HEK293 (cell line): ENCODE data around the gene MIGA1.

Experiments
- CTCF ChIP-seq: fragments of 450-650 bp; formaldehyde crosslinking; IDR thresholded peaks from 2 replicates; pipeline ENCODE4 v1.5.1; 2016; ENCODE audit warnings: missing biosample characterization, missing genetic modification characterization
- HOXA7 ChIP-seq: sonication (generic); formaldehyde crosslinking; IDR thresholded peaks from 2 replicates; pipeline ENCODE4 v1.8.1; 2022; ENCODE audit warnings: missing genetic modification reagents, borderline replicate concordance
- KLF10 ChIP-seq: fragments of 450-650 bp; IDR thresholded peaks from 2 replicates; pipeline ENCODE4 v1.5.1; 2018; ENCODE audit warnings: missing biosample characterization, mild to moderate bottlenecking, missing genetic modification characterization
- OSR2 ChIP-seq: fragments of 450-650 bp; formaldehyde crosslinking; IDR thresholded peaks from 2 replicates; pipeline ENCODE4 v1.5.1; 2016; ENCODE audit warnings: missing biosample characterization, missing genetic modification characterization
- PRDM1 ChIP-seq: fragments of 450-650 bp; formaldehyde crosslinking; IDR thresholded peaks from 2 replicates; pipeline ENCODE4; 2016; ENCODE audit warnings: missing biosample characterization, missing genetic modification characterization
- SP7 ChIP-seq: fragments of 450-650 bp; formaldehyde crosslinking; IDR thresholded peaks from 2 replicates; pipeline ENCODE4 v1.5.1; 2016; ENCODE audit warnings: missing biosample characterization, missing genetic modification characterization
- YY1 ChIP-seq: fragments of 450-650 bp; formaldehyde crosslinking; IDR thresholded peaks from 2 replicates; pipeline ENCODE4 v1.5.1; 2018; ENCODE audit warnings: missing biosample characterization, missing genetic modification characterization
- YY2 ChIP-seq: fragments of 450-650 bp; formaldehyde crosslinking; IDR thresholded peaks from 2 replicates; pipeline ENCODE4 v1.5.1; 2016; ENCODE audit warnings: missing biosample characterization, missing genetic modification characterization
- ZBTB17 ChIP-seq: fragments of 450-650 bp; formaldehyde crosslinking; IDR thresholded peaks from 2 replicates; pipeline ENCODE4 v1.5.1; 2016; ENCODE audit warnings: missing biosample characterization, missing genetic modification characterization
- ZBTB21 ChIP-seq: fragments of 450-650 bp; formaldehyde crosslinking; IDR thresholded peaks from 2 replicates; pipeline ENCODE4 v1.5.1; 2017; ENCODE audit warnings: missing biosample characterization, missing genetic modification characterization
- ZBTB6 ChIP-seq: fragments of 450-650 bp; formaldehyde crosslinking; IDR thresholded peaks from 2 replicates; pipeline ENCODE4 v1.5.1; 2017; ENCODE audit warnings: missing biosample characterization, missing genetic modification characterization
- ZFHX2 ChIP-seq: fragments of 450-650 bp; formaldehyde crosslinking; conservative IDR thresholded peaks from 2 replicates; pipeline ENCODE4 v1.5.1; 2016; ENCODE audit warnings: missing biosample characterization, missing genetic modification characterization
- ZNF133 ChIP-seq: fragments of 450-650 bp; formaldehyde crosslinking; IDR thresholded peaks from 2 replicates; pipeline ENCODE4 v1.5.1; 2016; ENCODE audit warnings: missing biosample characterization, missing genetic modification characterization
- ZNF138 ChIP-seq: fragments of 450-650 bp; formaldehyde crosslinking; IDR thresholded peaks from 2 replicates; pipeline ENCODE4 v1.5.1; 2016; ENCODE audit warnings: missing biosample characterization, missing genetic modification characterization, borderline replicate concordance
- ZNF174 ChIP-seq: fragments of 450-650 bp; formaldehyde crosslinking; IDR thresholded peaks from 2 replicates; pipeline ENCODE4 v1.5.0; 2017; ENCODE audit warnings: missing biosample characterization, mild to moderate bottlenecking, missing genetic modification characterization
- ZNF211 ChIP-seq: fragments of 450-650 bp; formaldehyde crosslinking; IDR thresholded peaks from 2 replicates; pipeline ENCODE4 v1.5.1; 2016; ENCODE audit warnings: low read depth, missing biosample characterization, missing genetic modification characterization
- ZNF239 ChIP-seq: fragments of 450-650 bp; formaldehyde crosslinking; IDR thresholded peaks from 2 replicates; pipeline ENCODE4 v1.5.1; 2016; ENCODE audit warnings: missing biosample characterization, missing genetic modification characterization
- ZNF24 ChIP-seq: fragments of 450-650 bp; formaldehyde crosslinking; IDR thresholded peaks from 2 replicates; pipeline ENCODE4 v1.5.1; 2016; ENCODE audit warnings: missing biosample characterization, missing genetic modification characterization
- ZNF302 ChIP-seq: fragments of 450-650 bp; formaldehyde crosslinking; IDR thresholded peaks from 2 replicates; pipeline ENCODE4 v1.5.1; 2016; ENCODE audit warnings: missing biosample characterization, missing genetic modification characterization, low read depth
- ZNF391 ChIP-seq: fragments of 450-650 bp; formaldehyde crosslinking; IDR thresholded peaks from 2 replicates; pipeline ENCODE4 v1.5.1; 2016; ENCODE audit warnings: low read depth, missing biosample characterization, missing genetic modification characterization, borderline replicate concordance
- ZNF404 ChIP-seq: fragments of 450-650 bp; formaldehyde crosslinking; IDR thresholded peaks from 2 replicates; pipeline ENCODE4 v1.5.1; 2017; ENCODE audit warnings: missing biosample characterization, missing genetic modification characterization
- ZNF549 ChIP-seq: fragments of 450-650 bp; IDR thresholded peaks from 2 replicates; pipeline ENCODE4 v1.5.1; 2018; ENCODE audit warnings: missing biosample characterization, missing genetic modification characterization, mild to moderate bottlenecking, inconsistent platforms, moderate library complexity
- ZNF561 ChIP-seq: fragments of 450-650 bp; IDR thresholded peaks from 2 replicates; pipeline ENCODE4 v1.5.1; 2018; ENCODE audit warnings: missing biosample characterization, missing genetic modification characterization, borderline replicate concordance
- ZNF580 ChIP-seq: fragments of 450-650 bp; formaldehyde crosslinking; IDR thresholded peaks from 2 replicates; pipeline ENCODE4 v1.5.1; 2016; ENCODE audit warnings: missing biosample characterization, missing genetic modification characterization
- ZNF600 ChIP-seq: fragments of 450-650 bp; formaldehyde crosslinking; IDR thresholded peaks from 2 replicates; pipeline ENCODE4 v1.5.1; 2016; ENCODE audit warnings: missing biosample characterization, missing genetic modification characterization
- ZNF670 ChIP-seq: fragments of 450-650 bp; formaldehyde crosslinking; IDR thresholded peaks from 2 replicates; pipeline ENCODE4 v1.5.1; 2016; ENCODE audit warnings: missing biosample characterization, missing genetic modification characterization, low read depth
- ZNF701 ChIP-seq: fragments of 450-650 bp; formaldehyde crosslinking; IDR thresholded peaks from 2 replicates; pipeline ENCODE4 v1.5.1; 2016; ENCODE audit warnings: missing biosample characterization, missing genetic modification characterization
- ZNF776 ChIP-seq: fragments of 450-650 bp; formaldehyde crosslinking; IDR thresholded peaks from 2 replicates; pipeline ENCODE4 v1.5.0; 2017; ENCODE audit warnings: missing biosample characterization, missing genetic modification characterization, borderline replicate concordance
- ZSCAN16 ChIP-seq: fragments of 450-650 bp; formaldehyde crosslinking; IDR thresholded peaks from 2 replicates; pipeline ENCODE4 v1.5.1; 2016; ENCODE audit warnings: missing biosample characterization, missing genetic modification characterization
- ZSCAN4 ChIP-seq: fragments of 450-650 bp; formaldehyde crosslinking; IDR thresholded peaks from 2 replicates; pipeline ENCODE4 v1.5.1; 2017; ENCODE audit warnings: missing biosample characterization, missing genetic modification characterization
- TF ChIP-seq, protein P1 (sequence below): fragments of 450-650 bp; formaldehyde crosslinking; IDR thresholded peaks from 2 replicates; pipeline ENCODE4 v1.5.1; 2016; ENCODE audit warnings: missing biosample characterization, missing genetic modification characterization
- TF ChIP-seq, protein P2 (sequence below): fragments of 450-650 bp; formaldehyde crosslinking; IDR thresholded peaks from 2 replicates; pipeline ENCODE4 v1.5.1; 2017; ENCODE audit warnings: missing biosample characterization, missing genetic modification characterization

The MIGA1 gene

GRCh38 chr1:77779529-77780281 is at the start of gene MIGA1 (continued):
- no peak for TF ChIP-seq ZNF211 (tag by site-specific recombination)
- TF ChIP-seq HOXA7 (CRISPR knock-in tag) = no peak
- no peak for TF ChIP-seq ZNF391 (tag by site-specific recombination)
- no peak for TF ChIP-seq ZNF138 (tag by site-specific recombination)
- peak; percentile 84 for TF ChIP-seq PRDM1 (tag by site-specific recombination)
- TF ChIP-seq ZBTB21 (tag by site-specific recombination) = 0 out of 2 replicates have a peak, but pooled peaks have one; percentile 39
- TF ChIP-seq ZNF239 (tag by site-specific recombination) = no peak
- TF ChIP-seq, protein P1, sequence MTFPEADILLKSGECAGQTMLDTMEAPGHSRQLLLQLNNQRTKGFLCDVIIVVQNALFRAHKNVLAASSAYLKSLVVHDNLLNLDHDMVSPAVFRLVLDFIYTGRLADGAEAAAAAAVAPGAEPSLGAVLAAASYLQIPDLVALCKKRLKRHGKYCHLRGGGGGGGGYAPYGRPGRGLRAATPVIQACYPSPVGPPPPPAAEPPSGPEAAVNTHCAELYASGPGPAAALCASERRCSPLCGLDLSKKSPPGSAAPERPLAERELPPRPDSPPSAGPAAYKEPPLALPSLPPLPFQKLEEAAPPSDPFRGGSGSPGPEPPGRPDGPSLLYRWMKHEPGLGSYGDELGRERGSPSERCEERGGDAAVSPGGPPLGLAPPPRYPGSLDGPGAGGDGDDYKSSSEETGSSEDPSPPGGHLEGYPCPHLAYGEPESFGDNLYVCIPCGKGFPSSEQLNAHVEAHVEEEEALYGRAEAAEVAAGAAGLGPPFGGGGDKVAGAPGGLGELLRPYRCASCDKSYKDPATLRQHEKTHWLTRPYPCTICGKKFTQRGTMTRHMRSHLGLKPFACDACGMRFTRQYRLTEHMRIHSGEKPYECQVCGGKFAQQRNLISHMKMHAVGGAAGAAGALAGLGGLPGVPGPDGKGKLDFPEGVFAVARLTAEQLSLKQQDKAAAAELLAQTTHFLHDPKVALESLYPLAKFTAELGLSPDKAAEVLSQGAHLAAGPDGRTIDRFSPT (tag by site-specific recombination) = peak; percentile 79
- no peak for TF ChIP-seq YY2 (tag by site-specific recombination)
- TF ChIP-seq ZFHX2 (tag by site-specific recombination) = peak; percentile 84
- peak; percentile 40; the same call in 1 of the 2 replicates for TF ChIP-seq ZNF600 (tag by site-specific recombination)
- TF ChIP-seq ZNF24 (tag by site-specific recombination) = no peak
- no peak for TF ChIP-seq ZNF133
- no peak for TF ChIP-seq ZNF776 (tag by site-specific recombination)
- no peak for TF ChIP-seq ZNF549 (tag by site-specific recombination)
- no peak for TF ChIP-seq OSR2 (tag by site-specific recombination)
- TF ChIP-seq, protein P2, sequence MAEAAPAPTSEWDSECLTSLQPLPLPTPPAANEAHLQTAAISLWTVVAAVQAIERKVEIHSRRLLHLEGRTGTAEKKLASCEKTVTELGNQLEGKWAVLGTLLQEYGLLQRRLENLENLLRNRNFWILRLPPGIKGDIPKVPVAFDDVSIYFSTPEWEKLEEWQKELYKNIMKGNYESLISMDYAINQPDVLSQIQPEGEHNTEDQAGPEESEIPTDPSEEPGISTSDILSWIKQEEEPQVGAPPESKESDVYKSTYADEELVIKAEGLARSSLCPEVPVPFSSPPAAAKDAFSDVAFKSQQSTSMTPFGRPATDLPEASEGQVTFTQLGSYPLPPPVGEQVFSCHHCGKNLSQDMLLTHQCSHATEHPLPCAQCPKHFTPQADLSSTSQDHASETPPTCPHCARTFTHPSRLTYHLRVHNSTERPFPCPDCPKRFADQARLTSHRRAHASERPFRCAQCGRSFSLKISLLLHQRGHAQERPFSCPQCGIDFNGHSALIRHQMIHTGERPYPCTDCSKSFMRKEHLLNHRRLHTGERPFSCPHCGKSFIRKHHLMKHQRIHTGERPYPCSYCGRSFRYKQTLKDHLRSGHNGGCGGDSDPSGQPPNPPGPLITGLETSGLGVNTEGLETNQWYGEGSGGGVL = no peak
- TF ChIP-seq ZNF404 (tag by site-specific recombination) = no peak
- peak; percentile 62 for TF ChIP-seq SP7 (tag by site-specific recombination)
- peak; percentile 92 for TF ChIP-seq ZBTB17 (tag by site-specific recombination)
- TF ChIP-seq ZNF670 (tag by site-specific recombination) = no peak
- TF ChIP-seq ZSCAN4 = no peak
- peak; percentile 88 for TF ChIP-seq ZBTB6 (tag by site-specific recombination)
- TF ChIP-seq ZSCAN16 (tag by site-specific recombination) = no peak
- TF ChIP-seq ZNF580 (tag by site-specific recombination) = peak; percentile 50; the same call in 1 of the 2 replicates
- peak; percentile 70; the same call in 1 of the 2 replicates for TF ChIP-seq ZNF561
- TF ChIP-seq YY1 (tag by site-specific recombination) = peak; percentile 95
- TF ChIP-seq ZNF174 (tag by site-specific recombination) = no peak
- 0 out of 2 replicates have a peak, but pooled peaks have one; percentile 20 for TF ChIP-seq CTCF
- TF ChIP-seq ZNF701 = no peak
- TF ChIP-seq KLF10 (tag by site-specific recombination) = no peak
- no peak for TF ChIP-seq ZNF302
